HG02943 (cell line): ENCODE measurements around the gene DIAPH1.

Experiments
- ATAC-seq: cut with Tn5 transposase; IDR thresholded peaks from one replicate; pipeline ENCODE4 v1.9.1; 2021; ENCODE audit warnings: mild to moderate bottlenecking, low read depth, moderate library complexity; ENCODE audit not compliant: unreplicated experiment

The DIAPH1 gene

DNA sequence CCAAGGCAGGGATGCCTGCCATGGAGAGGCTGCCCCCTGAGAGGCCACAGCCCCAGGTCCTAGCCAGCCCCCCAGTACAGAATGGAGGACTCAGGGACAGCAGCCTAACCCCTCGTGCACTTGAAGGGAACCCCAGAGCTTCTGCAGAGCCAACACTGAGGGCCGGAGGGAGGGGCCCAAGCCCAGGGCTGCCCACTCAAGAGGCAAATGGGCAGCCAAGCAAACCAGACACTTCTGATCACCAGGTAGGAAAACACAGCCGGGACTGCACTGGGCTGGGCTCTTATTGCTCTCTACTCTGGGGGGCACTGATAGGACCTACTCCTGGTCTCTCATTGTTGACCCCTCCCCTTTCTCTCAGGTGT lies 21.2 kb upstream of the DIAPH1 start:
- ATAC-seq: no peak

- no peak for ATAC-seq
These were observed 20.7 kb upstream of the DIAPH1 start for GRCh38 chr5:141639357-141640050.

GRCh38 chr5:141638771-141639170 lies 20.0 kb upstream of the DIAPH1 start:
- no peak for ATAC-seq

DNA sequence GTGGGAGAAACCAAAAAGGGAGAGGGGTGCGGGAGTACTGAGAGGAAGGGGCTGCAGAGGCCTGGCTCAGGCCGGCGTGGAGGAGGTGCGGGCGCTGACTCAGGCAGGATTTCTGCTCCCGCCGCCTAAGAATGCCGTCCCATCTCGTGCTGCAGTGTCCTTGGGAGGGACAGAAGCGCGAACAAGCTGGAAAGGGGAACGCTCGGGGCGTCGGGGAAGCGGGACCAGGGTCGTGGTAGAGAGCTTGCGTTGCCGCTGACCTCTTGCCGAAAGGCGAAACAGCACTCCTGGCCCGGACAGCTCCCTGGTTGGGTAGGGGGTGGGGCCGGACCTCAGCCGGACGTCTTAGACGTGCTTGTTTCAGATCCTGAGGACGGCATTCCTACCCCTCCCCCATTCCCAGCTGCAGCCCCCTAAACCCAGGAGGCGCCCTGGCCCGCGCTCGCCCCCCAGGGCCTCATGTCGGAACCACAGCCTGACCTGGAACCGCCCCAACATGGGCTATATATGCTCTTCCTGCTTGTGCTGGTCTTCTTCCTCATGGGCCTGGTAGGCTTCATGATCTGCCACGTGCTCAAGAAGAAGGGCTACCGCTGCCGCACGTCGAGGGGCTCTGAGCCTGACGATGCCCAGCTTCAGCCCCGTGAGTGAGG lies 19.1 kb upstream of the DIAPH1 start:
- ATAC-seq: no peak

DNA sequence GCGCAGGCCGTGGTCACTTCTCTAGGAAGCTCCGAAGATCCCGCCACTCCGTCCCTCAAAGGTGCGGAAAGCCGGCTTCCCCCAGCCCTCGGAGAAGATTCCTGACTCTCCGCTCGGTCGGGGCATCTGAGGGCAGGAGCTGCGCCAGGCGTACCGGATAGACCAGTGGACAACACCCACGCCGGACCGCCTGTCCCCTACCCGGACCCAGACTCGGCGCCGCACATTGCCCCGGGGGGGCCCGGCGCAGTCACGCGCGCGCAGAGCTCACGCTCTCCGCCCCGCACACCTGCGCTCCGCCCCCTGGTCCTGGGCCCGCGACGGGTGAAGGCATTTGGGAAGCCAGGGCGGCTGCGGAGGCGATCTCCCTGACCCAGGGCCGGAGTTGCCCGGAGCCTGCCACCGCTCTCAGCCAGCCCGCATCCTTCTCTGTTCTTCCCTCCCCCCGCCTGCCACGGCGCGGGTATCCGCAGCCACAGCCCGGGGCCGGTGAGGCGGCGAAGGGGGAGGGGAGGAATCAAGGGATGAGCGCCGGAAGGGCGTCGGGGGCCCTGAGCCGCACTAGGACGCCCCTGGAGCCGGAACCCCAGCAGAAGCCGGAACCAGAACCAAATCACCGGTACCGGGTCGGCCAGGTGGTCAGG lies 18.4 kb upstream of the DIAPH1 start:
- ATAC-seq: peak; percentile 35

GRCh38 chr5:141636413-141637122 lies 17.8 kb upstream of the DIAPH1 start, which contains the start of the genes HDAC3 and RELL2:
TSS of gene HDAC3 (minus strand) at chr5:141636849. CDS start at chr5:141636790, 59 bp downstream.
TSS of gene RELL2 (plus strand) at chr5:141636997. CDS start at chr5:141638226, 1,229 bp downstream.
- peak; percentile 70 for ATAC-seq

DNA sequence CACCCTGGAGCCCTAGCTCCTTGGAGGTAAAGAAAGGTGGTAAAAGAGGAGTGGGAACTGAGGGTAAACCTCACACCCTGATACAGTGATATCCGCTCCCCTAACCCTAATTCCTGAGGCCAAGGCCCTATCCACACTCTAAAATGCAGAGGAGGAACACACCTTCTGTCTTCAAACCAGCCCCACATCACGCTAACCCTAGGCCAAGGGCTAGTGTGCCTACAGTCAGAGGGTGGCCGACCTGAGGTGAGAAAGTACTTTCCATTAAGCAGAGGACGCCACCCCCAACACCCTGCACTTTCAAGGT lies 17.3 kb upstream of the DIAPH1 start:
- no peak for ATAC-seq

GRCh38 chr5:141635646-141636045 lies 16.8 kb upstream of the DIAPH1 start:
- no peak for ATAC-seq

DNA sequence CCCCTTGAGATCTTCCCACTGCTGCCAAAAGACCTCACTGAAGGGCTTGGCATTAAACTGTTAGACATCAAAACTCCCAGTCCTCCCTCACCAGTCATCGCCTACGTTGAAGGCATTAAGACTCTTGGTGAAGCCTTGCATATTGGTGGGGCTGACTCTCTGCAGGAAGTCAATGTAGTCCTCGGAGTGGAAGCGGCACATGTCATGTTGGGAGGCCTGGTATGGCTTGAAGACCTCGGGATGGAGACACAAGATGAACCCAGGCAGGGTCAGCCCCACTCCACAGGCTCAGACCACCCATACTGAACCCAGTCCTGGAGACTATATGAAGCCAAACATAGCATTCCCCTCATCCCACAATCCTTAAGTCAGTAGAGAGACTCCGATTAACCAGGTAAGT lies 15.9 kb upstream of the DIAPH1 start:
- ATAC-seq: no peak

DNA sequence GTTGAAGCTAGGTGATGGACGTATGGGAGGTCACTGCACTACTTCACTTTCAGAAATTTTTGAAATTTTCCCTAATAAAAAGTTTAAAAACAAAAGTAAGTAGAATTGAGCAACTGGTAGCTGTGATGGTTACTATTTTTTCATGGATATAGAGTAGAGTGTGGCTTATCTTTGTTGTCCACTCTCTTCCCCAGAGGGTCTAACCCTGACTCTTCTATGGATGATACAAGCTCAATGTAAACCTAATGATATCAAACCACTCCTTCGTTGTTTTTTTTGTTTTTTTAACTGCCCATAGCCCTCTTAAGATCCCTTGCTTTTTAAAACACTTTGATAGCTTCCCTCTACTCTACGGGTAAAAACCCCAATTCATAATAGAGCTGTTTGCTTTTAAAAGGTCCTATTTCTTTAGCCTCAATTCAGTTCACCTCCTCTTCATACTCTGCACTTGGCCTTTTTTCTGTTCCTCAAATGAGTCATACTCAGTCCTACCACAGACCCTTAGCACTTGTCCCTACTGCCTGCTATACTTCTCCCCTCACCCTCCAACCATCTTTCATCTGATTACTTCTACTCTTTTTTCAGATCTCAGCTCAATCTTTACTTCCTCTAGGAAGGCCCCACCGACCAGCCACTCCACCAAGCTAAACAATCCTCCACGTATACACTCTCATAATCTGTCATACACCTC lies 15.2 kb upstream of the DIAPH1 start:
- ATAC-seq: peak; percentile 46

GRCh38 chr5:141632650-141633049 lies 13.8 kb upstream of the DIAPH1 start:
- ATAC-seq: no peak

DNA sequence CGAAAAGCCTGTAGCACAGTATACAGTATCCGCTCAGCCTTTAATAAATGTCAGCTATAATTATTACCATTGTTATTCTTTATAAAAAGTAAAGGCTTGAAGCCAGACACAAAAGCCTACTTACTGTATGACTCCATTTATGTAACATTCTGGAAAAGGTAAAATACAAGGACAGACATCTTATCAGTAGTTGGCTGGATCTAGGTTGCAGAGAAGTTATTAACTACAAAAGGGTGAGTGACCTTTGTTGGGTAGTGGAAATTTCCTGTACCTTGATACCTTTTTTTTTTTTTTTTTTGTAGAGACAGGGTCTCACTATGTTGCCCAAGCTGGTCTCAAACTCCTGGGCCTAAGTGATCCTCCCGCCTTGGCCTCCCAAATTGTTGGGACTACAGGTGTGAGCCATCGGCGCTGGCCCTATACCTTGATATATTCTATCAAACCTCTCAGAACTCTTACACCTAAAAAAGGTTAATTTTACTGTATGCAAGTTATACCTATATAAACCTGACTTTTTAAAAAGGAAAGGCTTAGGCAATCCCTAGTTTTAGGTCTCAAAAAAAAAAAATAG lies 11.9 kb upstream of the DIAPH1 start:
- no peak for ATAC-seq

DNA sequence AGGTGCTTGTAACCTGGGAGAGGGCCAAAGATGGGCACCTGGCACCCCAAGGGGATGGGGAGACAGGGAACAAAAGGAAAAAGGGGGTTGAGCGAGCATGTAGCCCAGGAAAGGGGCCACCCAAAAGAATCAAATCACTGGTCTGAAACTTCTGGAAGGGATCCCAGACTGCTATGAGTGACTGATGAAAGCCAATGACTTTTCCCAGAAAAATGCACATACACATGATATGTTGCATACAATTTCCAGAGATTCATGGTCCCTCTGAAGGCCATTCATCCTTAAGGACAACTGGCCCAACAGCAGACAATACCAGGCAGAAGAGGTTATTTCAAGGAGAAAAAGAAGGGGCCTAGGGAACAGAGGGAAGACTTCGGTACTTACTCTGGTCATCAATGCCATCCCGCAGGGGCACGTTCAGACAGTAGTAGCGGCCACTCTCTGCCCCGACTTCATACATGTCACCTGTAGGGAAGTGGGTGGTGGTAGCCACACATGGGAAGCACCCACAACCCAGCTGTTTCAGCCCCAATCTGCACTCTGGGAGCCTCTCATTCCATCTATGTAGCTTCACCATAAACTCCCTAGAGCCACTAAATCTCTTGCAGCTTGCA lies 9.5 kb upstream of the DIAPH1 start:
- no peak for ATAC-seq

GRCh38 chr5:141623611-141624010 lies 4.8 kb upstream of the DIAPH1 start:
- ATAC-seq: no peak

- ATAC-seq: peak; percentile 35
These were observed 4.4 kb upstream of the DIAPH1 start for GRCh38 chr5:141623186-141623585.

- peak; percentile 38 for ATAC-seq
These were observed 583 bp downstream of the DIAPH1 start for GRCh38 chr5:141618030-141618803.

GRCh38 chr5:141617682-141618029 lies 1.1 kb downstream of the DIAPH1 start:
- no peak for ATAC-seq

GRCh38 chr5:141617128-141617527 lies 1.7 kb downstream of the DIAPH1 start:
- ATAC-seq: no peak

DNA sequence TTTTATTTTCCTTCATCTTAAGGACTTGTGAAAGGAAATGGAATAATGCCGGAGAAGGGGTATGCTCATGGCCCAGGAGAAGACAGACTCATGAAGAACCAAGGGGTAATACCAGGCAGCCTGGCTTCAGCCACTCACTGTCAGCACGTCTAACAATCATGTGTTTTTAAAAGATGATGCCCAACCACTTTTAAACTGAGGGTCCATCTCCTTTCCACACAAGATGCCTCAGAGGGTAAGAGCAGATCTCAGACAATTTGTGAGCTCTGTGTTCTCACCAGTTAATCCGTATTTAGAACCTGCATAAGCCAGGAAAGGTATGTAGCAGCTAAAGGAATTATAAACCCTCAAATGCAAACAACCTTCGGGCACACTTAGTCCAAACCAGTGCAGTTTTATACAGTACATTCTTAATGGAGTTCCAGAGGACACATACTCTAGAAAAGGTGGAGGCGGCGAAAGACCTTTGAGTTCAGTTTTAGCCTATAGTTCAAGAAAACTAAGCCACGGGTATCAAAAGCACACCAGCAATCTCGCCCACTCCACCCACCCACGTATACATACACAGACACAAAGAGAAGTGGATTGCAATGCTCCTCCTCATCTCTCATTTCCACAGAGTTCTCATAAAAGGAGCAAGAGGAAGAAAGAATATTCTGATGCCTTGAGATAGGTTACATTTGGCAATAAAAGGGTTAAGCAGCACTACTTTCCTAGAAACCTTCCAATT lies 2.6 kb downstream of the DIAPH1 start:
- no peak for ATAC-seq
